Caco-2 (cell line): Measurements from ENCODE around the gene PGAM2. TPM values are rescaled to one million over a fixed set of nuclear protein-coding genes. Genes with fewer than 3 reads are reported as not detected.

Experiments
- BruUV-seq: library from RNA; stranded (reverse); fragments of 400-500 nt; replicated peaks from 2 replicates; lab custom pipeline; 2021; lab: Mats Ljungman, UMichigan
- CTCF ChIA-PET: fragments of 300-600 bp; sonication (Branson Sonifier 250); formaldehyde crosslinking; loops from one replicate; lab custom pipeline; 2022; ENCODE audit warnings: antibody characterized with exemption; lab: Charles Lee
- POLR2A ChIA-PET: fragments of 300-600 bp; sonication (Branson Sonifier 250); formaldehyde crosslinking; loops from one replicate; lab custom pipeline; 2022; ENCODE audit warnings: antibody characterized with exemption; lab: Charles Lee
- DNase-seq, 2 experiments: peaks; one replicate each; pipeline versions ENCODE4 v3.0.0 to v3.0.0-alpha.2; 2020 to 2022
- H3K27me3 ChIP-seq: replicated peaks from 2 replicates; pipeline ENCODE4 v1.6.0; 2011; ENCODE audit warnings: low read length; ENCODE audit not compliant: control insufficient read depth, insufficient read depth
- H3K36me3 ChIP-seq: 2 replicates; pipeline ENCODE4 v1.5.1; 2011; ENCODE audit warnings: low read length; ENCODE audit not compliant: control insufficient read depth, insufficient read depth
- H3K4me1 ChIP-seq: fragments of 250-450 bp; sonication (Bioruptor Pico); 2 replicates; pipeline ENCODE4 v1.5.1; 2020; ENCODE audit warnings: mild to moderate bottlenecking
- H3K4me3 ChIP-seq: 2 replicates; pipeline ENCODE4 v1.5.1; 2011; ENCODE audit warnings: low read depth, mild to moderate bottlenecking, control low read depth, low read length
- H3K9me3 ChIP-seq: fragments of 250-450 bp; sonication (Bioruptor Pico); 2 replicates; pipeline ENCODE4 v1.5.1; 2020; ENCODE audit warnings: mild to moderate bottlenecking, moderate library complexity
- H3K27ac Mint-ChIP-seq: one replicate; pipeline ENCODE4 v1.8.0; 2022; ENCODE audit warnings: mixed read lengths; ENCODE audit not compliant: unreplicated experiment
- H3K27me3 Mint-ChIP-seq: one replicate; pipeline ENCODE4 v1.8.0; 2022; ENCODE audit warnings: mixed read lengths; ENCODE audit not compliant: insufficient read depth, unreplicated experiment
- H3K36me3 Mint-ChIP-seq: one replicate; pipeline ENCODE4 v1.8.0; 2022; ENCODE audit warnings: mild to moderate bottlenecking, mixed read lengths; ENCODE audit not compliant: insufficient read depth, unreplicated experiment
- H3K4me1 Mint-ChIP-seq: one replicate; pipeline ENCODE4 v1.8.0; 2022; ENCODE audit warnings: low read depth, mixed read lengths; ENCODE audit not compliant: unreplicated experiment
- H3K4me3 Mint-ChIP-seq: one replicate; pipeline ENCODE4 v1.8.0; 2022; ENCODE audit warnings: mild to moderate bottlenecking, moderate library complexity, mixed read lengths; ENCODE audit not compliant: unreplicated experiment
- H3K9me3 Mint-ChIP-seq: one replicate; pipeline ENCODE4 v1.8.0; 2022; ENCODE audit warnings: mixed read lengths; ENCODE audit not compliant: unreplicated experiment
- intact Hi-C: fragments of 100-400 bp; cut with micrococcal nuclease; formaldehyde crosslinking; loops from one replicate; pipeline ENCODE4 v1.10.0; 2022; ENCODE audit not compliant: unreplicated experiment
- total RNA-seq: library from RNA; stranded (reverse); gene quantifications from 2 replicates; pipeline ENCODE4 v1.2.3, GENCODE V29; 2022
- TF ChIP-seq, protein P1 (sequence below), 2 experiments: fragments of 200-600 bp in 1 of 2; IDR thresholded peaks; 1 replicate in 1 of 2; 2 replicates in 1 of 2; pipeline versions ENCODE4 v1.5.1 to v1.8.0; 2011 to 2022; ENCODE audit warnings: antibody characterized with exemption in 1 of 2, control low read depth in 1 of 2, inconsistent platforms in 1 of 2, low read depth in 1 of 2, low read length in 1 of 2, mild to moderate bottlenecking in 1 of 2, moderate library complexity in 1 of 2; ENCODE audit not compliant: insufficient read depth in 1 of 2, severe bottlenecking in 1 of 2, unreplicated experiment in 1 of 2

PGAM2 gene
- total RNA-seq, 1 experiment from 2014 or later = not detected

DNA sequence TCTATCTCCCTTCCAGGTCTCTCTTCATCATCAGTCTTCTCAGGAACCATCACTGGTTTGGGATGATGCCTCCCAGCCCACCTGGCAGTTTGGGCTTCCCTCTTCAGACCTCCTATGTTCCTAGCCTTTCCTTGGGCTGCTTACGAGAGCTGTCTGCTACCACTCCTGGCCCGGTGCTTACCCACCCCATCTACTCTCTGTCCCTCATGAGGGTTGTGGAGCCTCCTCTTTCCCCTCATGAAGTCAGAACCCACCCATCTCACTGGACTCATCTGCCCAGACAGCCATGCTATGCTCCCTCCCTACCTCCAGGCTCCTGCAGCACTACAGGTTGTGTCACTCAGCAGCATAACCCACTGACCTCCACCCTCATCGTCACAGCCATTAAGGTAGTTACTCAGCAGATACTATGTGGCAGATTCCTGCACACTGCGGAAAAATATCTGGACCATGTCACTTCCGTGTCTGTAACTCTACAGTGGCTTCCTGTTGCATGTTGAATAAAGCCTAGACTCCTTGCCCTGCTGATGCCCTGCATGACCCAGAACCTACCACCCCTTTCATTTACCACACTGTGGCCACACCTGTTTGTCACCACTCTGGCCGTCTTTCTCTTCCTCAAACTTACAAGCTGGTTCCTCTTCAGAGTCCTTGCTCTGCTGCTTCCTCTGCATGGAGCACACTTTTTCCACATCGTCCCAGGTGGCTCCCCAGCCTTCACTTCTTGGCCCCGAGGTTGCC lies 18.9 kb downstream of the PGAM2 start:
- Histone ChIP-seq H3K36me3 (peaks cover 4% of the 10 kb centered on the region), H3K4me1 (peaks cover 4% of the 10 kb centered on the region; the same call in 1 of the 2 replicates), H3K9me3 (no peaks in the 10 kb centered on the region), H3K4me3 (no peak overlapping the region), H3K27me3 (no peaks in the 10 kb centered on the region)
- Mint-ChIP-seq H3K4me1 (peaks cover 16% of the 10 kb centered on the region), H3K27me3 (no peaks in the 10 kb centered on the region), H3K36me3 (peaks cover 23% of the 10 kb centered on the region), H3K27ac (peak overlapping the region; percentile 73), H3K9me3 (no peaks in the 10 kb centered on the region), H3K4me3 (peak overlapping the region; percentile 87)
- intact Hi-C loops = no loop called here
- no peak for DNase-seq
- ChIA-PET CTCF (no interaction called here), POLR2A (interaction anchor here (1.1 kb wide), 1 partner anchor 527 kb away, joined by 3 read pairs; the partner anchor contains the start of gene DDX56)
- TF ChIP-seq, protein P1, sequence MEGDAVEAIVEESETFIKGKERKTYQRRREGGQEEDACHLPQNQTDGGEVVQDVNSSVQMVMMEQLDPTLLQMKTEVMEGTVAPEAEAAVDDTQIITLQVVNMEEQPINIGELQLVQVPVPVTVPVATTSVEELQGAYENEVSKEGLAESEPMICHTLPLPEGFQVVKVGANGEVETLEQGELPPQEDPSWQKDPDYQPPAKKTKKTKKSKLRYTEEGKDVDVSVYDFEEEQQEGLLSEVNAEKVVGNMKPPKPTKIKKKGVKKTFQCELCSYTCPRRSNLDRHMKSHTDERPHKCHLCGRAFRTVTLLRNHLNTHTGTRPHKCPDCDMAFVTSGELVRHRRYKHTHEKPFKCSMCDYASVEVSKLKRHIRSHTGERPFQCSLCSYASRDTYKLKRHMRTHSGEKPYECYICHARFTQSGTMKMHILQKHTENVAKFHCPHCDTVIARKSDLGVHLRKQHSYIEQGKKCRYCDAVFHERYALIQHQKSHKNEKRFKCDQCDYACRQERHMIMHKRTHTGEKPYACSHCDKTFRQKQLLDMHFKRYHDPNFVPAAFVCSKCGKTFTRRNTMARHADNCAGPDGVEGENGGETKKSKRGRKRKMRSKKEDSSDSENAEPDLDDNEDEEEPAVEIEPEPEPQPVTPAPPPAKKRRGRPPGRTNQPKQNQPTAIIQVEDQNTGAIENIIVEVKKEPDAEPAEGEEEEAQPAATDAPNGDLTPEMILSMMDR (IDR thresholded peaks at IDR 0.05; ENCODE audit: insufficient read depth in 1 of 2, low read depth in 1 of 2, low read length in 1 of 2, severe bottlenecking in 1 of 2, unreplicated experiment in 1 of 2) = no peak
- BruUV-seq = no TSS peak

DNA sequence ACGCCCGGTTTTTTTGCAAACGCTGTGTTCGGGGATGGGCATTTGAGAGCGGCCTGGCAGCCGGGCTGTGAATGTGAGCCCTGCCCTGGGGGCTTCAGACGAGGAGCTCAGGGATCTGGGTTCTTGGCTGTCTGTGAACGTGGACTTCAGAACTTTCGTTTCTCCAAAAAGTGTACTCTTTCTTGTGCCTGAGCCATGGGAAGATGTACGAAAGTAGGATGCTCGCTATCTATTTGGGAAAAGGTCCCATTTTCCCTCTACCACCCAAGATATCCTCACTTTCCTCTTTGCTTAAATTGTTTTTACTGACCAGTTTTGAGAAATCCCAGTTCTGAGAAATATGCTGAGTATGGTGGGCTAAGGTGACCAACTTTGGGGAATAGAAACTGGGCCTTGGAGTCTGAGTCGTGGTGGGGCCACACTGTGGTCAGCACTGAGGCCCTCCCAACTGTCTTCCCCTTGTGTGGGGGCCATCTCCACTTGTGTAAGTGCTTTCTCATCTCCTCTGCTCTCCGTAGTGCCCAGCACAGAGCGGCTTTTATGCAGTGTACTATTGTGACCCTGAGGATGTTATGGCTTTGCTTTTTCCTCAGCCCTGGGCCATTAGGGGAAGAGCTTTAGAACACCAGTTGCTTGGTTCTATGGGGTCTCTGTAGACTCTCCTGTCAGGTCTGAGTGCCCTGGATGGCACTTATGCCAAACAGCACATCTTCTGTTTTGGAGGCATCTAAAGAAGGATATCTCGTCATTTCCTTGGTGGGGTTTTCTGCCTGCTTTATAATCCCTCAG lies 19.9 kb downstream of the PGAM2 start:
- intact Hi-C loops = no loop called here
- Mint-ChIP-seq H3K4me3 (peak overlapping the region; percentile 87), H3K4me1 (peaks cover 16% of the 10 kb centered on the region), H3K9me3 (no peaks in the 10 kb centered on the region), H3K27me3 (no peaks in the 10 kb centered on the region), H3K36me3 (peaks cover 15% of the 10 kb centered on the region), H3K27ac (peak overlapping the region; percentile 73)
- peaks cover 4% of the 10 kb centered on the region for H3K36me3 ChIP-seq
- H3K4me1 ChIP-seq = peaks cover 4% of the 10 kb centered on the region; the same call in 1 of the 2 replicates
- peak overlapping the region; percentile 87 for H3K4me3 ChIP-seq
- TSS peak; percentile 36 for BruUV-seq
- ChIA-PET CTCF (no interaction called here), POLR2A (interaction anchor here (1.1 kb wide), 1 partner anchor 528 kb away, joined by 3 read pairs; the partner anchor contains the start of gene DDX56)
- TF ChIP-seq, protein P1 (IDR thresholded peaks at IDR 0.05; ENCODE audit: insufficient read depth in 1 of 2, low read depth in 1 of 2, low read length in 1 of 2, severe bottlenecking in 1 of 2, unreplicated experiment in 1 of 2) = no peak
- no peak for DNase-seq
- H3K27me3 ChIP-seq = no peaks in the 10 kb centered on the region
- H3K9me3 ChIP-seq = no peaks in the 10 kb centered on the region
